Measurements from ENCODE around the gene EN2.

The EN2 gene

DNA sequence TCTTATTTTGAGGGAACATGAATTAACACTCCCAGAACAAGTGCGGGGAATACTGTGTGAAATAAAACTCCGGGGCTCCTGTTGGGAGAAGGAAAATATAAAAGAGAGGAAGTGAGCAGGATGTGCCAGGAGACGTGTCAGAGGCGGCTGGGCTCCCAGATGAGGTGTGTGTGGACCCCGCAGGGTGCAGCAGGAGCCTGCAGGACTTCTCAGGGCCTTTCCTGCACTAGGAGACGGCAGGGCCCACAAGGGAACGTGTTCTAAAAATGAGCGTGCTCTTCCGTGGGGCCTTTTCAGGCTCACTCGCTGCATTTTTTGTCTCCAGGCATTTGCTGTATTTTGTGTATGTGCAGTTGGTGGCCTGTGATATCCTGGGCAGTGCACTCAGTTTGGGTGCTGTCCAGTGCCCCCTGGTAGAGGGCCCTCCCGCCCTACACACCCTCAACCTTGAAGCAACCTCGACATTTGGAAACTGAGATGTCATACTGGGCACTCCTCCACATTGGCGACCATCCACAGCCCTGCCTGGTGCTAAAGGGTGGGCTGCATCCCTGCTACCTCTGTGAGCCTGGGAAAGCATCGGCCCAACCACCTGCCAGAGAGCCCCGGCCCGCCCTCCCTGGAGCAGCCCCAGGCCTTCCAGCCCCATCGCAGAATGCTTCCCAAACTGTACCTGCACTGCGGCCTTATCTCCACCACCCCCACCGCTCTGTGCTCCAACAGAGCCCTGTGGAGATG is 35.2 kb upstream of the EN2 start:
- H3K4me3 ChIP-seq (ENCODE audit: low read depth, low read length): no peak overlapping the region
- TF ChIP-seq, protein P1, sequence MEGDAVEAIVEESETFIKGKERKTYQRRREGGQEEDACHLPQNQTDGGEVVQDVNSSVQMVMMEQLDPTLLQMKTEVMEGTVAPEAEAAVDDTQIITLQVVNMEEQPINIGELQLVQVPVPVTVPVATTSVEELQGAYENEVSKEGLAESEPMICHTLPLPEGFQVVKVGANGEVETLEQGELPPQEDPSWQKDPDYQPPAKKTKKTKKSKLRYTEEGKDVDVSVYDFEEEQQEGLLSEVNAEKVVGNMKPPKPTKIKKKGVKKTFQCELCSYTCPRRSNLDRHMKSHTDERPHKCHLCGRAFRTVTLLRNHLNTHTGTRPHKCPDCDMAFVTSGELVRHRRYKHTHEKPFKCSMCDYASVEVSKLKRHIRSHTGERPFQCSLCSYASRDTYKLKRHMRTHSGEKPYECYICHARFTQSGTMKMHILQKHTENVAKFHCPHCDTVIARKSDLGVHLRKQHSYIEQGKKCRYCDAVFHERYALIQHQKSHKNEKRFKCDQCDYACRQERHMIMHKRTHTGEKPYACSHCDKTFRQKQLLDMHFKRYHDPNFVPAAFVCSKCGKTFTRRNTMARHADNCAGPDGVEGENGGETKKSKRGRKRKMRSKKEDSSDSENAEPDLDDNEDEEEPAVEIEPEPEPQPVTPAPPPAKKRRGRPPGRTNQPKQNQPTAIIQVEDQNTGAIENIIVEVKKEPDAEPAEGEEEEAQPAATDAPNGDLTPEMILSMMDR (IDR thresholded peaks at IDR 0.05; ENCODE audit: borderline replicate concordance, insufficient read depth, low read depth, low read length): no peak

DNA sequence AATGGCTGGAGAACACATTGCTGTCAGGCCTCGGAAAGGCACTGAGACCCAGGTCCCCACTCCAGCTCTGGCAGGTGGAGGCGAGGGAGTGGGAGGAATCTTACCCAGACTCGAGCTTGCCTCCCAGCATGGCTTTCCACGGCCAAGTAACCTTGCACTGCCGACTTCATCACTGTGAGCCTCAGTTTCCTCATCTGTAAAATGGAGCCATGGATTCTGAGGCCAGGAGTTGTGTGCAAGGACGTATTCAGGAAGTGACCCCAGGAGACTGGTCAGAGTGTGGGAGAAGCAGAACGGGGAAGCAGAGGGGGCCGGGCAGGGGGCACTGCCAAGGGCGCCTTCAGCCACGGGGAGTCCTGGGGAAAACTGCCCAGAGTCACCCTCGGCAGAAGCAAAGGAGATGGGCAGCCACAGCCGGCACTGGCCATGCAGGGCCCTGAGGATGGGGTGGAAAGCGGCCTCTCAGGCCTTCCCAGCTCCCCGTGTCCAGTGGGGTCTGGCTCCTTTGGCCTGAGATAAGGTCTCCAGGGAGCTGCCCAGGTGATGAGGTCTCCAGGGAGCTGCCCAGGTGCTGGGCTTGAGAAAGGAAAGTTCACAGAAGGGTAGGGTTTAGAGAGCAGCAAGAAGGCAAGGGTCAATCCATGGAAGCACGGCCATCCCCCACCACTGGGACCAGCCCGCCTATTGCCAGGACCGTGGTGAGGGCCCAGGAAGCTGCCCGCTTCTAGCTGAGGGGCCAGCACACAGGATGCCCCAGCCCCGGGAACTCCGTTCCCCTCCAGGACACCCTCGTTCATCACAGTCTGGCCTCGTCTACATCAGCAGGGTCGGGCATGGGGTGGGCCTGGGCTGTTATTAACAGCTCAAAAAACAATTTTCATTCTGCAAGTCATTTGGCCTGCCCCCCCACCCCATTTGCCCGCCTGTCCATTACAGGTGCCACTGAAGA is 34.3 kb upstream of the EN2 start:
- no peak overlapping the region for H3K4me3 ChIP-seq (ENCODE audit: low read depth, low read length)
- TF ChIP-seq, protein P1 (IDR thresholded peaks at IDR 0.05; ENCODE audit: borderline replicate concordance, insufficient read depth, low read depth, low read length): no peak

DNA sequence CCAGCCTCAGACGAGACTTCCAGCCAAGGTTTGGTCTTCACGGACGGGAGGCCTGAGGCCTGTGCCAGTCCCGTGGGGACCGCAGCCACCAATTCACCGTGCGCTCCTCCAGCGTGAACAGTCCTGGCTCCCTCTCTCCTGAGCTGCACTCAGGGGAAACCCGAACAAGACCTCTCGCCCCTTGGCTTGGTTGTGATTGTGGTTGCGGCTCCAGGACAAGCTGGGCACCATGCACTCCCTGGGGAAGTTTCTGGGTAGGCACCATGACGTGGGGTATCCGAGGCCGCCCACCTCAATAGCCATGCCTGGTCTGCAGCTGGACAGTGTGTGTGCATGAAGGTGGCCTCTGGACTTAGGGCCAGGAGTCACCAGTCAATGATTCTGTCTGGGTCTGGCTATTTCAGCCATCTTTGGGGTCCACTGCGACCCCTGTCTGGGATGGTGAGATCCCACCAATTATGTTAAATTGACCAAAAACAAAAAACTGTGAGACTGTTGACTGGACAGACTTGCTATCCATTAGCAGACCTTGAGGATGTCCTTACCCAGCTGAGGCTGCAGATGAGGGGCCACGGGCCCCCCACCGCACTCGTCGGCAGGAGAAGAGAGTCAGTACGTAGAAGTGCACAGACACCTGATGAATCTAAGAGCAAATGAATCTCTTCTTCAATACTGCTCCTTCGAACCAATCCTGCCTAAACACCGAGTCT is 33.5 kb upstream of the EN2 start:
- TF ChIP-seq, protein P1 (IDR thresholded peaks at IDR 0.05; ENCODE audit: borderline replicate concordance, insufficient read depth, low read depth, low read length): no peak
- H3K4me3 ChIP-seq (ENCODE audit: low read depth, low read length): no peak overlapping the region

DNA sequence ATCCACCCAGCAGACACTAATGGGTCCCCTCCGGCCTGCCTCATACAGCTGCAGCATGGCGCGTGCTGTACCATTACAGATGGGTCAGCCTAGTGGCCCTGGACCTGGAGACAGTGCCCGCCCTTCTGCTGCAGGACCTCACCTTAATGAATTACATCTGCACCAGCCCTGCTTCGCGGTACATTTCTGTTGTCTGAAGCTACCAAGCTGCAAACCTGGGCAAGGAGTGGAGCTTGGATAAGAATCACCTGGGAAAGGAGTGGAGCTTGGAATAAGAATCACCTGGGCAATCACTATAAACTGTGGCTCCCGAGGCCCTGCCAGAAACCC is 33.0 kb upstream of the EN2 start:
- no peak overlapping the region for H3K4me3 ChIP-seq (ENCODE audit: low read depth, low read length)
- TF ChIP-seq, protein P1 (IDR thresholded peaks at IDR 0.05; ENCODE audit: borderline replicate concordance, insufficient read depth, low read depth, low read length): no peak

DNA sequence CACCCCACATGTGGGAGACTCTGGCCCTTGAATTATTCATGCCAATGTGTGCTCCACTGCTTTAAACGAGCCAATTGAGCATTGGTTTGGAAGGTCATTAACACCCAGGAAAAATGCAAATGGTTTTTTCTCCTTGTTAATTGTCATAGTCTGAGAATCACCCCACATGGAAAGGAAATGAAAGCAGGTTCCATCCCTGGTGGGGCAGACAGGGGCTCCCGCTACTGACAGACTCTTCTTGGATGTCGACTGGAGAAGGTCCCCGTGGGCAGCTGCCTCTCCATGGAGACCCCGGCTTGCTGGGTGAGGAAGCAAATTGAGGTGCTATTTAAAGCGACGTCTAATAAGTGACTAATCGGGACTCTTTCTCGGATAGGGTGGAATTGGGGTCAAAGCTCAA is 32.0 kb upstream of the EN2 start:
- H3K4me3 ChIP-seq (ENCODE audit: low read depth, low read length): no peak overlapping the region
- TF ChIP-seq, protein P1 (IDR thresholded peaks at IDR 0.05; ENCODE audit: borderline replicate concordance, insufficient read depth, low read depth, low read length): no peak

DNA sequence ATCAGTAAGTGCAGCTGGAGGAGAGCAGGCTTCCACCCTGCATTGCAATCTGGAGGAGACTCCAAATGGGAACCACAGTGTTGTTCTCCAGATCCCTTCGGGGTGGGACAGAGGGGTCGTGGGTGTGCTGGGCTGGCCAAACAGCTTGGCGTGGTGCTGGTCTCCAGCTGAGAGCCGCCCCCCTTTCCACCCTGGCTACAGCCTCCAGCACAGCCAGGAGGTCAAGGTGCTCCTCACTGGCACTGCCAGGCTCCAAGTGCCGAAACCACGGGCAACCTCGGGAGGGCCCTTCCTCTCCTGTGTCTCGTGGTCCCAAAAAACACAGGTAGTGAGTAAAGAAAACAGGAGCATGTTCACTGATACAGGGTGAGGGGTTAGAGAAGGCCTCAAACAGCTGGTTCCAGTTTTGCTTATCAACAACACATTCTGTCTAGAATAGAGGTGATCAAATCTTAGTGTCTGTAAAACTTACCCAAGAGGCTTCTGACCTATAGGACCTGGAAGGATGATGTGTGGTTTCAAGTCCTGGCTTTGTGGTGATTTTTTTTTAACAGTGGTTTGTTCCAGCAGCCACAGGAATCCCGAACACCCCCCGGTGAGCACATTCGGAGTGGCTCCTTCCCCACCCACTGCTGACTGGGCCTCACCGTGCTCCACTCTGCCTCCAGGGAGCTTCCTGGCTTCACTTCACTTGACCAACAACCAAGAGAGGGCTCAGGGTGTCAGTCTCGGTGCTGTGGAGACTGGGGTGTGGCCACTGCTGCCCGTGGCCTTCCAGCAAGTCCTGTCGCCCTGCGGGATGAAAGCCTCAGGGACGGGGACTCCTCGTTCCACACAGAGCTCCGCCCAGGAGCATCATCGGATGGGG is 31.2 kb upstream of the EN2 start:
- TF ChIP-seq, protein P1 (IDR thresholded peaks at IDR 0.05; ENCODE audit: borderline replicate concordance, insufficient read depth, low read depth, low read length): no peak
- no peak overlapping the region for H3K4me3 ChIP-seq (ENCODE audit: low read depth, low read length)

All from GM12875 (cell line).